ENCODE measurements around the gene MYCBP2.

Gene MYCBP2, protein sequence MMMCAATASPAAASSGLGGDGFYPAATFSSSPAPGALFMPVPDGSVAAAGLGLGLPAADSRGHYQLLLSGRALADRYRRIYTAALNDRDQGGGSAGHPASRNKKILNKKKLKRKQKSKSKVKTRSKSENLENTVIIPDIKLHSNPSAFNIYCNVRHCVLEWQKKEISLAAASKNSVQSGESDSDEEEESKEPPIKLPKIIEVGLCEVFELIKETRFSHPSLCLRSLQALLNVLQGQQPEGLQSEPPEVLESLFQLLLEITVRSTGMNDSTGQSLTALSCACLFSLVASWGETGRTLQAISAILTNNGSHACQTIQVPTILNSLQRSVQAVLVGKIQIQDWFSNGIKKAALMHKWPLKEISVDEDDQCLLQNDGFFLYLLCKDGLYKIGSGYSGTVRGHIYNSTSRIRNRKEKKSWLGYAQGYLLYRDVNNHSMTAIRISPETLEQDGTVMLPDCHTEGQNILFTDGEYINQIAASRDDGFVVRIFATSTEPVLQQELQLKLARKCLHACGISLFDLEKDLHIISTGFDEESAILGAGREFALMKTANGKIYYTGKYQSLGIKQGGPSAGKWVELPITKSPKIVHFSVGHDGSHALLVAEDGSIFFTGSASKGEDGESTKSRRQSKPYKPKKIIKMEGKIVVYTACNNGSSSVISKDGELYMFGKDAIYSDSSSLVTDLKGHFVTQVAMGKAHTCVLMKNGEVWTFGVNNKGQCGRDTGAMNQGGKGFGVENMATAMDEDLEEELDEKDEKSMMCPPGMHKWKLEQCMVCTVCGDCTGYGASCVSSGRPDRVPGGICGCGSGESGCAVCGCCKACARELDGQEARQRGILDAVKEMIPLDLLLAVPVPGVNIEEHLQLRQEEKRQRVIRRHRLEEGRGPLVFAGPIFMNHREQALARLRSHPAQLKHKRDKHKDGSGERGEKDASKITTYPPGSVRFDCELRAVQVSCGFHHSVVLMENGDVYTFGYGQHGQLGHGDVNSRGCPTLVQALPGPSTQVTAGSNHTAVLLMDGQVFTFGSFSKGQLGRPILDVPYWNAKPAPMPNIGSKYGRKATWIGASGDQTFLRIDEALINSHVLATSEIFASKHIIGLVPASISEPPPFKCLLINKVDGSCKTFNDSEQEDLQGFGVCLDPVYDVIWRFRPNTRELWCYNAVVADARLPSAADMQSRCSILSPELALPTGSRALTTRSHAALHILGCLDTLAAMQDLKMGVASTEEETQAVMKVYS (N-terminal part only)

DNA sequence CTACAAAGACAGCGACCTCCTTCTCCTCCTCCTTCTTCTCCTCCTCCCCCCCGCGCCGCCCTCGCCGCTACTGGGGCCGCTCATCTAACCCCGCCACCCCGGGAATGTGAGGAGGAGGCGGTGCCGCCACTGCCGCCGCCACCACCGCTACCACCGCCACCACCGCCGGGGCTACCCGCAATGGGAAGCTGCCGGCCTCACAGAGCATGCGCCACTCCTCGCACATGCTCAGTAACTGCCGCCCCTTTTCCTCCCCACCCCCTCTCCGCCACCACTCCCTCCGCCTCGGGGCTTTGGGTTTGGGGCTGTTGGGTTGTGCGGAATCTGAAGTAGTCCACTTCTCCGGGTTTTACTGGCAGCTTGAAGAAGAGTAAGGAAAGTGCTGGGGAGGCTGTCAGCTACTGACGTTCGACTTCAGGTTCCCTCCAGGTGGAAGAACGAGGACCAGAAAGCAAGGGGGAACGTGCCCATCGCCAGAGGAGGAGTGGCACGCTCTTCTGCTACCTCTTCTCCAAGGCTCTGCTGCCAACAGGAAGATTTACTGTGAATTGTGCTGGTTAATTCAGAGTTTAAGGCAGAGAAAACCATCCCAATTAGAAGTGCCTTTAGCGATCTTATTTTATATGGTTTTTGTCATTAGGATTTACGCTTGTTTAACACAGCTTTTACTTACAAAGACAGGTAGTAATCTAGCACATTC, at the start of gene MYCBP2:
TSS of gene MYCBP2 (minus strand) at position 190 of the 700 bp plus-strand sequence. CDS start 319 bp downstream, outside the sequence.
- H3K4me3 Mint-ChIP-seq, result peak within 1 kb of the TSS; percentile 84 to 97
- ATAC-seq (peak; percentile 70), DNase-seq (peak; percentile 96 to 97)
- no peaks in the 10 kb centered on the region for H3K9me3 Mint-ChIP-seq
- peaks cover 46% of the 10 kb centered on the region for H3K4me1 Mint-ChIP-seq
- peak within 1 kb of the TSS; percentile 98 to 99 for H3K27ac Mint-ChIP-seq
- no peaks in the 10 kb centered on the region for H3K27me3 Mint-ChIP-seq

DNA sequence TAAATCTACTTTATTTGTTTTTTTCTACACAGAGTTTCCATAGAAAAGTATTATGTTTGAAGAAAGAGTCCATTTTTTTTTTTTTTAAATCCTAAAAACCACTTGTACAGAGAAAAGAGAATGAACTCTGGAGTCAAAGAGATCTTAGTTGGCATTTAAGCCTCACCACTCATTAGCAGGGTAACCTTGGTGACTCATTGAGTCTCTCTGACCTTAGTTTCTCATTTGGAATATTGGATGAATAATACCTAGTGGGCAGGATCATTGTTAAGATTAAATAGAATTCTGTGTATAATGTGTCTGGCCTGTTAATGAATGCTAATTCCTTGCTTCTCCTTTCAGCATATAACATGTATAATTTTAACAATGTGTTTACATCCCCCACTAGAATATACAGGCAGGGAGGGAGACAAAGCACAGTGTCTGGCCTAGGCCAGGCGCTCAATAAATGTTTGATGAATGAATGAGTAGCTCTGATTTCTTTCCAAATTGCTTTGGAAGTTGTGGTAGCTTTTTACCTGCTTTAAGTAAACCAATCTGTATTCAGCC, 48.7 kb upstream of the MYCBP2 start:
- no peak for DNase-seq
- Mint-ChIP-seq H3K27ac (no peak overlapping the region), H3K27me3 (no peaks in the 10 kb centered on the region), H3K4me3 (no peak overlapping the region), H3K4me1 (peaks cover 11% of the 10 kb centered on the region), H3K9me3 (no peaks in the 10 kb centered on the region)
- no peak for ATAC-seq

DNA sequence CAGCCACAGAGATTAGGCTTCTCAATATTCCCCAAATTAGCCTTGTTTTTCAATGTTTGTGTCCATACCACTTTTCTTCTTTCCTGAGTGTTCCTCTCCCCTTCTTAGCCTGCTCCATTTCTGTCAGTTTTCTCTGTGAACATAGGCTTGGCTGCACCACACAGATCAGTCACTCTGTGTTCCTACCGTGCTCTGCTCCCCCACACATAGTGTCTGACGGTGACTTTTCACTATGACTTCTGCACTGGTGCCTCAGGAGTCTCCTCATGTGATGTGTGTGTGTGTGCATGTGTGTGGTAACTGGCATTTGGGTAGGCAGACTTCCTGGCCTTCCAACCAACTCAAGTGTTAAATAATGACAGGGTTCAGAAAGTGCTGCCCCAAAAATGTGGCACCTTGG, 47.9 kb upstream of the MYCBP2 start:
- H3K9me3 Mint-ChIP-seq, result peaks cover 0 to 4% of the 10 kb centered on the region in 2 donors
- peak; percentile 56 for ATAC-seq

DNA sequence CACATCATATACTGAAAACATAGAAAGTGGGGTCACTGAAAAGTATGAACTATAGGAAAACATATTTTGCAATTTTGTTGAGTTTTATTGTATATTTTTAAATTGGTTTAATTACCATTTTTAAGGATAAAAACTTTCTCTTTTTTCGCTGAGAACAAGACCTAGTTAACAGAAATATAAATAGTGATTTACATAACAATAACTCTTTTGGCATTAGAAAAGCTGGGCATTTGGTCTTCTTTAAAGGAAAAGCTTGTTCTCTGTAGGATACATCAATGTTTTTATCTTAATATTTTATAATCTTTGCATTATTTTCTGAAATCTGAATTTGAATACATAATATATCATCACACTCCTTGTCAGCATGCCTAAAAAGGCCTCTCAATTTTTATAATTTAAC, 47.4 kb upstream of the MYCBP2 start:
- Mint-ChIP-seq H3K27me3 (no peaks in the 10 kb centered on the region), H3K9me3 (peaks cover 0 to 4% of the 10 kb centered on the region in 2 donors), H3K27ac (no peak overlapping the region), H3K4me1 (peaks cover 11% of the 10 kb centered on the region), H3K4me3 (no peak overlapping the region)
- no peak for DNase-seq
- no peak for ATAC-seq

More for the DNA sequence above, 47.9 kb upstream of the MYCBP2 start:
- peaks cover 11% of the 10 kb centered on the region for H3K4me1 Mint-ChIP-seq
- no peaks in the 10 kb centered on the region for H3K27me3 Mint-ChIP-seq
- H3K4me3 Mint-ChIP-seq, result no peak overlapping the region
- H3K27ac Mint-ChIP-seq, result peak overlapping the region in 1 of 2 donors; percentile 3
- DNase-seq, result no peak

DNA sequence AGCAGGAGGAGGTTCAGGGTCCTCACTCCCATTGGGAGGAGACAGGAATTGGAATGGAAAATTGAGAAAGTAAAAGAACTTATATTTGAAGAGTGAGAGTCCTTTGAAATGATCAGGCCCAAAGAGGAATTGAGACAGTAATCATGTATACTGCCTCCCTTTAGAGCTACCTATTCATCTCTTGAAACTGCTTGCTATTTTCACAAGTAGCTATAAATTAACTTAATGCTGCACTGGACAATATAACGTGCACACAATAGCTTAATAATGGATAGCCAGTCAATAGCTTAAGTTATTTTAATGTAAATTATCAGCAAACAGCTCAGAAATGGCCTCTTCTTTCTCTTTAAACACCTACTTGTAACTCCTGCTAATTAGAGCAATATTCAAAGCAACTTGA, 46.6 kb upstream of the MYCBP2 start:
- H3K9me3 Mint-ChIP-seq, result peaks cover 3 to 6% of the 10 kb centered on the region in 2 donors
- H3K27me3 Mint-ChIP-seq, result no peaks in the 10 kb centered on the region
- ATAC-seq (no peak), DNase-seq (no peak)
- H3K4me1 Mint-ChIP-seq, result peaks cover 11% of the 10 kb centered on the region
- no peak overlapping the region for H3K27ac Mint-ChIP-seq
- H3K4me3 Mint-ChIP-seq, result no peak overlapping the region

DNA sequence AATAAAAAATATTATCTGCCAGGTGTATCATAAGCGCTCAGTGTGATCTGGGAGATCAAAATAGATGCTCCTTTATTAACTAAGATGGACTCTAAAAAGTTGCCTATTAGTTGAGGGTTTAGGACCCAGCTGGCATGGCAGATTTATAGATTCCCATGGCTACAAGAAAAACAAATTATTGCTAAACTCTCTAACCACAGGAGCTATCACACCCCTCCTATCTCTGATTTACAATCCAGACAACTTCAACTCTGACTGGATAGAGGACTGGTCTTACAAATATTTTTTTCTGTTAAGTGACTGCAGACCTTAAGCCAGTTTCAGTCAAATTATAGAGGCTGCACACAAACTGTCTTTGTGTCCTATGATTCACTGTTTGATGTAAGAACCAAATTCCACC, 45.4 kb upstream of the MYCBP2 start:
- Mint-ChIP-seq H3K4me3 (no peak overlapping the region), H3K9me3 (peaks cover 15 to 18% of the 10 kb centered on the region in 2 donors), H3K4me1 (peaks cover 11% of the 10 kb centered on the region), H3K27me3 (no peaks in the 10 kb centered on the region), H3K27ac (no peak overlapping the region)
- ATAC-seq, result no peak
- no peak for DNase-seq

DNA sequence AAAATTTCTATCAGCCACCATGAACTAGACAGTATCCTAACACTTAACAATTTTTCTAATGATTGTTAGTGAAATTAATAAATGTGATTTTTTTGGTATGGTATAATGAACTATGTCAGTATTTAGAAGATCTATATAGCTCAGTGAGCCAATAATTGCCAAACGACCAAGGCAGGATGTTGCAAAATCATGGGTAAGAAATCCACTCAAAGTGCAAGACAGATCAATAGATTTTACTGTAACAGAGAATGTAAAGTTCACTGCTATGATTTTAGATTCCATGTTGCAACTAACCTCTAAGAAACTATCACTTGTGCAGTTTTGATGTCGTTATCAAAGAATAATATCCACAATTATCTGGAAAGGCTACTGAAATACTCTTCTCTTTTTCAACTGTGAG, 44.0 kb upstream of the MYCBP2 start:
- Mint-ChIP-seq H3K4me3 (no peak overlapping the region), H3K9me3 (peaks cover 15 to 18% of the 10 kb centered on the region in 2 donors), H3K27me3 (no peaks in the 10 kb centered on the region), H3K4me1 (peaks cover 11% of the 10 kb centered on the region), H3K27ac (no peak overlapping the region)
- ATAC-seq (no peak), DNase-seq (no peak)

DNA sequence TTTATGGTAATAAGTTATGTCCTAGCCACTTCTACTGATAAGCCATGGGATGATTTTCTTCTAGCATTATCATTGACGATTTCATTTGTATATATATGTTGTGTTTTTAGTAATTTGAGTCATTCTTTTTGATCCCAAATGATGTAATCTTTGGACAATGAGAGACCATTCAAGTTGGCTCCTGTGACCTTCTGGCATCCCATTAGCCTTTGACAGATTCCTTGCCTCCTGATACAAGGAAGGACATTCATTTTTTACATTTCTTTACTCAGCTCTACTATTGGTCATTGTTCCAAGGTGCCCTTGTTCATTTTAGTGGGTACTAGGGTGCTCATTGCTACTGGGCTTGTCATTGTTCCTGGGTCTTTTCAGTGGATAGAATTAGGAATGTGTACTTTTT, 35.3 kb upstream of the MYCBP2 start:
- H3K4me3 Mint-ChIP-seq, result no peak overlapping the region
- ATAC-seq, result no peak

DNA sequence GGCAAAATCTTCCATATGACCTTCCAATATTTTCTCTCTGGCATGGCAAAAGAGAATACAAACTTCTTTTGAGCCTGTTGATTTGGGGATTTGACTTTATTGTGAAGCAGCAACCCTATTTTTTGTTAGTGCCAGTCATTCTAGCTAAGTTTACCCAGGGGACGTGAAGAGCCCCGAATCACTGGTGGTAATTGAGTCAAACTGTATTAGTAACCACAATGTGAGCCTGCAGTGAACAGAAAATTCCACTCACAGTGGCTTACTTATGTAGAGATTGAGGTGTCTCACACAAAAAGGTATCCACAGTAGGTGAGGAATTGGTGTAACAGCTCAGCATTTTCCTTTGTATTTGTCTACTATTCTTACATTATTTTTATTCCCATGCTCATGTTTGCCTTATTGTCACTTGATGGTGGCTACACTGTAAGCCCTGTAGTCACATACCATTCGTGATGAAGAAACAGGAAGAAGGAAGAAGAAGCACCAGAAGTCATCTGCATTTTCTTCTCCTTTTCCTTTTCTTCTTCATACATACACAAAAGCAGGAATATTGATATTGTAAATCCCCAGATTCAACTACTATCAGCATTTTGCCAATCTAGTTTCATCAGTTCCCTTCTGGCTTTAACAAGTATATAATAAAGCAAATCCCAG, 33.3 kb upstream of the MYCBP2 start:
- Mint-ChIP-seq H3K27ac (no peak overlapping the region), H3K4me3 (no peak overlapping the region), H3K4me1 (no peaks in the 10 kb centered on the region), H3K9me3 (no peaks in the 10 kb centered on the region), H3K27me3 (no peaks in the 10 kb centered on the region)
- ATAC-seq, result no peak
- no peak for DNase-seq

More for the DNA sequence above, 35.3 kb upstream of the MYCBP2 start:
- Mint-ChIP-seq H3K27me3 (no peaks in the 10 kb centered on the region), H3K9me3 (no peaks in the 10 kb centered on the region), H3K4me1 (no peaks in the 10 kb centered on the region), H3K27ac (no peak overlapping the region)
- DNase-seq, result no peak

DNA sequence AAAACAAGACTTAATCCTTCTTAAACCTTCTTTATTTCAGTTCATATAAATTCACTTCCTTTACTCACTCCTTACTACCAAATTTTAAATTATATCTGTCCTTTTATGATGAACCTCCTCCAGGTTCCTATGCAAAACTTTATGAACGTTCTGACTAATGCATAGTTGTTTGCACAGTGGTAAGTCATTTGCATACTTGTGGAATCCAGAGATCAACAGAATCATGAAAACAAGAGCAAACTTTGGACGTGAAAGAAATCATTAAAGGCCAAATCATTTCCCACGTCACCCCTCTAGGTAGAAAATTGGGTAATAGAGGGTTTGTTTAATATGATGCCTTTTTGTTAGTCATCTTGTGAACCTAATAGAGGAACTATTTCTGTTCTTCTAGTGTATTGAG, 32.3 kb upstream of the MYCBP2 start:
- DNase-seq, result no peak
- no peaks in the 10 kb centered on the region for H3K9me3 Mint-ChIP-seq

DNA sequence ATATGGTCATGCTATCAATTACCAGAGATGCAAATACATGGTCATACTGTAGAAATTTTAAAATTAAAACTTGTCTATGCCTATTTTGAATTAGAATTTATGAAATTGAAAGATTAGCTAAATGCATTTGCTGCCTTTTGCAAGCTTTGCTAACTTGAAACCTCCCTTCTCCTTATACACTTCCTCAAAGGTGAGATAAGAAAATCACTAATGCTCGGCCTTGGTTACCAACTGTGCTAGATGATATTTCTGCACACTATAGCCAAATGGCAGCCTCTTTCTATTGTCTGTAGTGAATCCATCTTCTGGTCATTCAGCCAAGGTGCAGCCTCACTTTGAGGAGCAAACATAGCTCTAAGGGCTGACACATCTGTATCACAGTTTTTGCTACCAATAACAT, 31.1 kb upstream of the MYCBP2 start:
- no peaks in the 10 kb centered on the region for H3K9me3 Mint-ChIP-seq
- H3K4me1 Mint-ChIP-seq, result peaks cover 11% of the 10 kb centered on the region
- H3K4me3 Mint-ChIP-seq, result no peak overlapping the region
- no peaks in the 10 kb centered on the region for H3K27me3 Mint-ChIP-seq
- no peak for ATAC-seq
- no peak overlapping the region for H3K27ac Mint-ChIP-seq
- no peak for DNase-seq

More for the DNA sequence above, 32.3 kb upstream of the MYCBP2 start:
- peaks cover 2% of the 10 kb centered on the region for H3K4me1 Mint-ChIP-seq
- no peak for ATAC-seq
- no peak overlapping the region for H3K27ac Mint-ChIP-seq
- H3K27me3 Mint-ChIP-seq, result no peaks in the 10 kb centered on the region
- no peak overlapping the region for H3K4me3 Mint-ChIP-seq

DNA sequence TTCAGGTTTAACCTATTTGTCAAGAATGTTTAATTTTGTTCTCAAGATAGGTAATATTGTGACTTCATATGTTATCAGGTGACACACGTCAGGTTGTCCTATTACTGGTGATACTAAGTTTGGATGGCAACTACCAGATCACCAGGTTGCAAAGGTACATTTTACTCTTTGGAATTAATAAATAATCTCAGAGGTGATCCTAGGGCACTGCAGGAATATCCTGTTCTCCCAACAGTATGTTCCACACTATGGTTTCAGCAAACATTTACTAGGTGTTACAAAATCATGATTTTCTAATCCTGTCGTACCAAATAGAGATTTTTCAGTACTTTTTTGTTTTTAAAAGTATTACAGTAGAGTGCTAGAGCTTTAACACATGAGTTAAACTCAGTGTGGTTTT, 29.3 kb upstream of the MYCBP2 start:
- Mint-ChIP-seq H3K4me1 (peaks cover 11% of the 10 kb centered on the region), H3K27me3 (no peaks in the 10 kb centered on the region), H3K4me3 (no peak overlapping the region), H3K9me3 (peaks cover 0 to 2% of the 10 kb centered on the region in 2 donors), H3K27ac (no peak overlapping the region)
- ATAC-seq (no peak), DNase-seq (no peak)

DNA sequence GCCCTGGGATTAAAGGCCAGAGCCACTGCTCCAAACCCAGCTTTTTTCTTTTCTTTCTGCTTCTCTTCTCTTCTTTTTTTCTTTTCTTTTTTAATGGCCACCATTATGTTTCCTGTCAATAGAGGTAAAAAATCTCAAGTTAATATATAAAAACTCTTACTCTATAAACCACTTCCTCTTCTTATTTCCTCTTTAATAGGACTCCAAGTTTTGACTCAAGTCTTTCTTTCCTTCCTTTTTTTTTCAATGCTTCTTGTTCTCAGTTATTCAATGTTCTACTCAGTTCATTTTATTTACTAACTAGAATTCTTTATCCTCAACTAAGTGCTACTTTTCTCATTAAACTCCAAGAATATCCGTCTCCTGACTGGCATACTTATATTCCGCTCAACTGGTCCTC, 27.1 kb upstream of the MYCBP2 start:
- H3K27me3 Mint-ChIP-seq, result no peaks in the 10 kb centered on the region
- H3K9me3 Mint-ChIP-seq, result peaks cover 0 to 7% of the 10 kb centered on the region in 2 donors
- H3K4me3 Mint-ChIP-seq, result no peak overlapping the region
- DNase-seq, result no peak
- peak overlapping the region in 1 of 2 donors; percentile 14 for H3K27ac Mint-ChIP-seq
- peaks cover 11% of the 10 kb centered on the region for H3K4me1 Mint-ChIP-seq
- ATAC-seq, result no peak

DNA sequence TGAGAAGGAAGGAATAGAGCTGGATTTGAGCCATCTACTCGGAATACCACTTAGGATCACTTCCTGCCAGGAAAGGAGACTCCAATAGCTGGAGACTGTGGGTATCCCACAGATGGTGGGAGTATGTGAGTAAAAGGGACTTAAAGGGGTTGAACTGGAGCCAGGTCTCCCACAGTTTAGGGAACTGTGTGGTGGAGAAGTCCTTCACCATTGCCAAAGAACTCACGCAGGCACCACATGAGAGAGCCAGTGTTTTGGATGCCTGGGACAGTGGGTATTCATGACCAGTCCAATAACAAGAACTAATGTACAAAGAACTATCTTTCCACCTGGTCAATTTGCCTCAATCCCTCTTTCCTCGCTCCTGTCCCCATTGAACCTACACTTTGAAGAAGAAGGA, 24.4 kb upstream of the MYCBP2 start:
- DNase-seq (no peak), ATAC-seq (no peak)
- H3K27ac Mint-ChIP-seq, result no peak overlapping the region
- no peaks in the 10 kb centered on the region for H3K27me3 Mint-ChIP-seq
- peaks cover 0 to 7% of the 10 kb centered on the region in 2 donors for H3K9me3 Mint-ChIP-seq
- H3K4me1 Mint-ChIP-seq, result peaks cover 17% of the 10 kb centered on the region
- no peak overlapping the region for H3K4me3 Mint-ChIP-seq
